Suprapubic skin (tissue), 4 donors: ENCODE measurements around the gene DGCR8. TPM values are rescaled to one million over a fixed set of nuclear protein-coding genes. Genes with fewer than 3 reads are reported as not detected.

Source experiments
- DNase-seq, 2 donors: peaks; one replicate each; pipeline ENCODE4 v3.0.0-alpha.2; 2019; ENCODE audit warnings: low spot score in 2 of 2
- H3K27ac ChIP-seq: fragments of 200-600 bp; sonication (generic); one replicate; pipeline ENCODE4 v1.5.1; 2019
- H3K27me3 ChIP-seq: fragments of 200-600 bp; sonication (generic); one replicate; pipeline ENCODE4 v1.5.1; 2019
- H3K36me3 ChIP-seq: fragments of 200-600 bp; sonication (generic); one replicate; pipeline ENCODE4 v1.5.1; 2019
- H3K4me1 ChIP-seq: fragments of 200-600 bp; sonication (generic); one replicate; pipeline ENCODE4 v1.5.1; 2019
- H3K4me3 ChIP-seq: fragments of 200-600 bp; sonication (generic); one replicate; pipeline ENCODE4 v1.5.1; 2019; ENCODE audit warnings: mild to moderate bottlenecking
- H3K9me3 ChIP-seq: fragments of 200-600 bp; sonication (generic); one replicate; pipeline ENCODE4 v1.5.1; 2019
- EP300 ChIP-seq: sonication (generic); formaldehyde crosslinking; IDR thresholded peaks from one replicate; pipeline ENCODE4 v1.6.1; 2017; ENCODE audit warnings: antibody characterized with exemption
- POLR2A ChIP-seq, 2 donors: fragments of 450-650 bp; IDR thresholded peaks; one replicate each; pipeline ENCODE4 v1.6.1; 2017; ENCODE audit warnings: antibody characterized with exemption in 2 of 2, mild to moderate bottlenecking in 2 of 2, moderate library complexity in 2 of 2
- POLR2AphosphoS5 ChIP-seq, 3 donors: sonication (generic); formaldehyde crosslinking; IDR thresholded peaks; one replicate each; pipeline ENCODE4 v1.6.1; 2017; ENCODE audit warnings: antibody characterized with exemption in 3 of 3
- WGBS: methylation state at CpG from one replicate; pipeline ENCODE4 v1.1.5; 2018; 5-methylcytosine and 5-hydroxymethylcytosine counted together
- total RNA-seq, 4 donors: library from RNA; depleted of rRNA; stranded (reverse); fragments of >200 nt; gene quantifications; one replicate each; pipeline ENCODE4 v1.1.0, GENCODE V29; 2016
- TF ChIP-seq, protein P1 (sequence below), 2 donors: fragments of 200-600 bp in 1 of 2; fragments of 450-650 bp in 1 of 2; sonication (generic) in 1 of 2; IDR thresholded peaks; one replicate each; pipeline ENCODE4 v1.5.1; 2016 to 2019; ENCODE audit warnings: antibody characterized with exemption in 2 of 2, mild to moderate bottlenecking in 1 of 2, moderate library complexity in 1 of 2

The DGCR8 gene
- total RNA-seq, 4 donors from 2014 or later, result 22.4 to 69.1 (median 38.0) TPM

DNA sequence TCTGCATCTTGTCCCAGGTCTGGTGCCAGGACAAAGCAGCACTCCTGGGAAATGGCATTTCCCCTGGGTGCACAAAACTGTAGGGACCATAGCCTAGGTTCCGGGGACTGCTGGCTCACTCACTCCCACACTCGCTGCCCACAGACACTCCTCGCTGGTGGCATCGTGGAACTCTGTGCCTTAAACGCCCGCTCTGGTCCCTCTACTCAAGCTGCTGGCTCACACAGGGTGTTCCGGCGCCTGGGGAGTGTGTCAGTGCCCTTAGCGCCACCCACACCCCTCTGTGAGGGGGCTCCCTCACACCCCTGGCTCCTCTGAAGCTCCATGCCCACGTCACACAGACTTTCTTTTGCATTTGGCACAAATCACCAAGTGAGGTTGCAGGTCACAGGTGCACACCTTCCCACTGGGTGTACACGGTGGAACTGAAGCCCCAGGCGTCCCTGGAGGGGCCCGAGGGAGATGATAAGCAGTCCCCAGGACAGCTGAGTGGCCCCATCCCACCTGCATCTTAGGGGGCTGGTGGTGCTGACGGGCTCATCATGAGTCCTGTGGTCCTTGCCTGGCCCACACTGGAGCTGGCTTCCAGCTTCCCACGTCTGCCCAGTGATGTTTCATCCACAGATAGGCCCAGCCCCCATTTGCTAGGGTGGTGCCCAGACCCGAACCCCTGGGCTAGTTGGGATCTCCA lies 23.2 kb upstream of the DGCR8 start:
- no peak overlapping the region for H3K4me3 ChIP-seq
- H3K27ac ChIP-seq, result no peak overlapping the region
- TF ChIP-seq EP300 (no peak), POLR2A (IDR thresholded peaks at IDR 0.05) (no peak), POLR2AphosphoS5 (IDR thresholded peaks at IDR 0.05) (no peak)
- TF ChIP-seq, protein P1, sequence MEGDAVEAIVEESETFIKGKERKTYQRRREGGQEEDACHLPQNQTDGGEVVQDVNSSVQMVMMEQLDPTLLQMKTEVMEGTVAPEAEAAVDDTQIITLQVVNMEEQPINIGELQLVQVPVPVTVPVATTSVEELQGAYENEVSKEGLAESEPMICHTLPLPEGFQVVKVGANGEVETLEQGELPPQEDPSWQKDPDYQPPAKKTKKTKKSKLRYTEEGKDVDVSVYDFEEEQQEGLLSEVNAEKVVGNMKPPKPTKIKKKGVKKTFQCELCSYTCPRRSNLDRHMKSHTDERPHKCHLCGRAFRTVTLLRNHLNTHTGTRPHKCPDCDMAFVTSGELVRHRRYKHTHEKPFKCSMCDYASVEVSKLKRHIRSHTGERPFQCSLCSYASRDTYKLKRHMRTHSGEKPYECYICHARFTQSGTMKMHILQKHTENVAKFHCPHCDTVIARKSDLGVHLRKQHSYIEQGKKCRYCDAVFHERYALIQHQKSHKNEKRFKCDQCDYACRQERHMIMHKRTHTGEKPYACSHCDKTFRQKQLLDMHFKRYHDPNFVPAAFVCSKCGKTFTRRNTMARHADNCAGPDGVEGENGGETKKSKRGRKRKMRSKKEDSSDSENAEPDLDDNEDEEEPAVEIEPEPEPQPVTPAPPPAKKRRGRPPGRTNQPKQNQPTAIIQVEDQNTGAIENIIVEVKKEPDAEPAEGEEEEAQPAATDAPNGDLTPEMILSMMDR (IDR thresholded peaks at IDR 0.05), result no peak
- peaks cover 4% of the 10 kb centered on the region for H3K4me1 ChIP-seq
- H3K27me3 ChIP-seq, result no peaks in the 10 kb centered on the region
- H3K36me3 ChIP-seq, result peaks cover 78% of the 10 kb centered on the region
- H3K9me3 ChIP-seq, result no peaks in the 10 kb centered on the region
- DNase-seq, result no peak
- 96% methylated on average over 11 of the region's 16 CpGs for WGBS

DNA sequence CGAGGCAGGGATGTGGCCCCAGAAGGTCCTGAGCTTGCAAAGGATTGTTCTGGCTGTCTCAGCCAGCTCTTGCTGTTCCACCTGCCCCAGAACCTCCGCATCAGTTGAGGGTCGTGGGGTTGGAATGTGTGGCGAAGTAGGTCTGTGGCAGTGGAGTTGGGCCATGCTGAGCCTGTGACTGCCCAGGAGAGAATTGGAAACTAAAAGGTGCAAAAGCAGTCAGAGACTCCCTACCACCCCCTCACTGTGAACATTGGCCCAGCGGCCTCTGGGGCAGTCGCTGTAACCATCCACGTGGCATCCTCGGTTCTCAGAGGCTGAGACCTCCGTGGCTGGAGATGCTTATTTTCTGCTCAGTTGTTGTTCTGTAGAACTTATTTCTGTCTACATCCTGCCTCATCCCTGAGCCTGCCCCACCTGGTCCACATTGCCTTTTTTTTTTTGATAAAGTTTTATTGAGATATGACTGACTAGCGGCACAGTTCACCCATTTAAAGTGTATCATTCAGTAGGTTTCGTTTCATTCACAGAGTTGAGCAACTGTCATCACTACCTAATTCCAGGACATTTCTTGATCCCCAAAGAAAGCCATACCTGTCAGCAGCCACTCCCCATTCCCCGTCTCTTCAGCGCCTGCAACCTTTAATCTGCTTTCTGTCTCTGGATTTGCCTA lies 22.3 kb upstream of the DGCR8 start:
- TF ChIP-seq POLR2A (IDR thresholded peaks at IDR 0.05) (no peak), EP300 (no peak), POLR2AphosphoS5 (IDR thresholded peaks at IDR 0.05) (no peak)
- TF ChIP-seq, protein P1 (IDR thresholded peaks at IDR 0.05), result no peak
- Histone ChIP-seq H3K36me3 (peaks cover 79% of the 10 kb centered on the region), H3K27me3 (no peaks in the 10 kb centered on the region), H3K4me1 (peaks cover 10% of the 10 kb centered on the region), H3K9me3 (no peaks in the 10 kb centered on the region), H3K27ac (no peak overlapping the region), H3K4me3 (no peak overlapping the region)
- WGBS, result 99% methylated on average over 10 of the region's 13 CpGs
- no peak for DNase-seq

DNA sequence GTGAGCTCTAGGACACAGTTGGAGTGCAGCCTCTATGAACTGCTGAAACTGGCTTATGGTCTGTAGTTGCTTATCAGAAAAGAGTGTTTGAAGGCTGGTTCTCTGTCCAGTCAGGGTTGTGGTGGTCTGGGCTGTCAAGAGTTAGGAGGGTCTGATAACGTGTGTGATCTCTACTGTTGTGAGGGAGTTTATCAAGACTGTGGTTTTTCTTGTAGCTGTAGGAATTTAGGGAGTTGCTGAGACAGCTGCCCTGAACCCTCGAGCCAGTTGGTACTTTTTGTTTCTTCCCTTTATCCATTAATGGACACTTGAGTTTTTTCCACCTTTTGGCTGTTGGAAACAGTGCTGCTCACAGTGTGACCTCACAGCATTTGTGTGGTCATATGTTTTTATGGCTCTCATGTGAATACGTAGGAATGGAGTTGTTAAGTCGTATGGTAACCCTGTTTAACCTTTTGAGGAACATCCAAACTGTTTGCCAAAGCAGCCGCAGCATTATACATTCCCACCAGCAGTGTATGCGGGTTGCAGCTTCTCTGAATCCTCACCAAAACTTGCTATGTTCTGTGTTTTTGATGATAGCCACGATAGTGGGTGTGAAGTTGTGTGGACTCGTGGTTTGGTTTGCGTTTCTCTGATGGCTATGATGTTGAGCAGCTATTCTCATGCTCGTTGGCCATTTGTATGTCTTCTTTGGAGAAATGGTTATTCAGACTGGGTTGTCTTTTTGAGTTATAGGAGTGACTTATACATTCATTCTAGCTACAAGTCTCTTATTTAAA lies 20.9 kb upstream of the DGCR8 start:
- Histone ChIP-seq H3K27me3 (no peaks in the 10 kb centered on the region), H3K9me3 (no peaks in the 10 kb centered on the region), H3K27ac (no peak overlapping the region), H3K36me3 (peaks cover 79% of the 10 kb centered on the region), H3K4me3 (no peak overlapping the region), H3K4me1 (peaks cover 19% of the 10 kb centered on the region)
- no peak for DNase-seq
- TF ChIP-seq POLR2AphosphoS5 (IDR thresholded peaks at IDR 0.05), result no peak
- TF ChIP-seq, protein P1 (IDR thresholded peaks at IDR 0.05), result no peak
- TF ChIP-seq EP300, result no peak
- no peak for TF ChIP-seq POLR2A (IDR thresholded peaks at IDR 0.05)
- WGBS, result 87% methylated on average over 10 of the region's 10 CpGs

DNA sequence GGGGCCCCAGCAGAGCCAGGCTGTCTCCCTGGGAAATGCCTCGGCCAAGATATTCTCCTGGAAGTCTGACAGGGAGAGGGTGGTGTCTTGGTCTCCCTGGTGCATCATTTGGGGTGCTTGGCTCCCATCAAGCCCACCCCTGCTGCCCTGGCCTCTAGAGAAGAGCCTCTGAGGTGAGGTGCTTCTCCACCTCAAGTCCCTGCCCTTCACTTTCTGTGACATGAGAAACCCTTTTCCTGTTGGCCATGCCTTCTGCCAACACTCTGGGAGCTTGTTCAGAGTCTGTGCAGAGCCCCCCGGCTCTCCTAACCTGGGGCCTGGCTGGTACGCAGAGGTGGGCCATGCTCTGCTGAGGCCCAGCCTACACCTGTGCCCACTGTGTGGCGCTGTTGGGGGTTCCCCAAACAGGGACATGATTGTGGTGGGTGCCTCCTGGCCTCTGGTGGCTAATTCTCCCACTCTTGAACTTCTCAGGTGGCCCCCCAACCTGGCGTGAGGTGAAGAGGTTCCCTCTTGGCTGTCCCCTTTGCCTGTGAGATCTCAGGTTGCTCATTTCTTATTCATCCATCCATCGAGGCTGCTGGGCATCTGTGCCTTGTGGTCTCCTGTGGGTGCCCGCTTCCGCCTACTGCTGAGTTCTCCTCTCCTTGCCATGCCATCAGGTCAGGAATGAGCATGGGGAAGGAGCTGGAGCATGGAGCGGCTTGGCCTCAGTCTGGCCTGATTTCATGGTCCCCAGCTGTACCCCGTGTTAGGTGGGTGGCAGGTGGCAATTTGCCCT lies 19.2 kb upstream of the DGCR8 start:
- TF ChIP-seq, protein P1 (IDR thresholded peaks at IDR 0.05), result no peak
- TF ChIP-seq POLR2A (IDR thresholded peaks at IDR 0.05) (no peak), EP300 (no peak), POLR2AphosphoS5 (IDR thresholded peaks at IDR 0.05) (no peak)
- DNase-seq, result no peak
- peaks cover 77% of the 10 kb centered on the region for H3K36me3 ChIP-seq
- peaks cover 19% of the 10 kb centered on the region for H3K4me1 ChIP-seq
- no peaks in the 10 kb centered on the region for H3K9me3 ChIP-seq
- no peaks in the 10 kb centered on the region for H3K27me3 ChIP-seq
- WGBS, result 93% methylated on average over 7 of the region's 10 CpGs
- H3K4me3 ChIP-seq, result no peak overlapping the region
- no peak overlapping the region for H3K27ac ChIP-seq
